ENCODE results near the gene FHAD1. TPM values are rescaled to one million over a fixed set of nuclear protein-coding genes. Genes with fewer than 3 reads are reported as not detected.

The FHAD1 gene
- total RNA-seq, 2 donors from 2014 or later: not detected

DNA sequence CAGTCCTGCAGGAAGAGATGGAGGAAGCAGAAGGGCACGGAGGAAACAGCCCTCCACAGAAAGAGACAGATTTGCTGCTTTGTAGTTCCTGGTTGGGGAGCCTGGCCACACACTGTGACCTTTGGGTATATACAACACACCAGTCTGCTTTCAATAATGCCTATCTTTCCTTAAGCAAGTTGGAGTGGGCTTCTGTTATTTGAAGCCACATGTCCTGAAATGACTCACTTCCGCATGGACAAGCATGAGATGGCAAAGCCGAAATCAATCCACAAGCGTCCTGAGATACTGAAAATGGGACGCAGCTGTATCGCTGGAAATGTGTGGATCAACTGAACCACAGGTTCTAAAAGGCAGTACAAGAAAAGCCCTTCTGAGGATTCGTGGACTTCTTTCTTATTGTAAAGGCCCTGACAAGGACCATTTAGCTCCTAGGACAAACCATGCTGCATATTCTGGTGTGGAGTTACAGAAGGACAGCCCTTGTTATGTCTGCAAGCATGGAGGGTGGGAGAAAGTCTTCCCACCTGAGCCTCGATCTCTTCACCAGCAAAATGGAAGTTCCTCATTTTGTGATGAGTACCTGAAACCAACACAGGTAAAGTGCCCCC is 22.7 kb upstream of the FHAD1 start:
- Mint-ChIP-seq H3K27me3 (peaks cover 27% of the 10 kb centered on the region), H3K27ac (no peak overlapping the region), H3K36me3 (ENCODE audit: low read depth) (no peaks in the 10 kb centered on the region), H3K4me1 (no peaks in the 10 kb centered on the region), H3K4me3 (no peak overlapping the region)
- DNase-seq (no peak), ATAC-seq (no peak)
- H3K9me3 ChIP-seq (ENCODE audit: control insufficient read depth, low read length, poor library complexity, severe bottlenecking): no peaks in the 10 kb centered on the region

GRCh38 chr1:15224974-15225373 is 22.0 kb upstream of the FHAD1 start:
- peaks cover 24% of the 10 kb centered on the region for H3K27me3 Mint-ChIP-seq
- DNase-seq (no peak), ATAC-seq (no peak)
- H3K9me3 ChIP-seq (ENCODE audit: control insufficient read depth, low read length, poor library complexity, severe bottlenecking): no peaks in the 10 kb centered on the region
- H3K4me3 Mint-ChIP-seq: no peak overlapping the region
- no peak overlapping the region for H3K27ac Mint-ChIP-seq
- H3K36me3 Mint-ChIP-seq (ENCODE audit: low read depth): no peaks in the 10 kb centered on the region
- H3K4me1 Mint-ChIP-seq: no peaks in the 10 kb centered on the region

DNA sequence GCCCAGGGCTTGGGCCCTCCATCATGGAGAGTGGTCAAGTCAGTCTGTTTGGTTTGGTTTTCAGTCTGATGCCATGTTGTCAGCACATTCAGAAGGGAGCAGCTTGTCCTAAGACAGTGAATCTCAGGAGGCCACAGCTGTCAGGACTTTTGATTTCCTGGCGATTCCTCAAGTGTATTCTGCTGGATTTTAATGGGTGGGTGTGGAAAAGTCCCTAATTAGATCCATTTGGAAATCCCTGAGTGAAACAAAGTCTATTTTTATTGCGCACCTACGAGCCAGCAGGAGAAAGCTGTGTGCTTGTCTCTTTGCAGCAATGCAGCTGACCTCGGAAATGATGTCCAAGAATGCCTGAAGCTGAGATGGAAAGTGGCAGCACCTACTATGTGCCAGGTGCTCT is 21.6 kb upstream of the FHAD1 start:
- H3K9me3 ChIP-seq (ENCODE audit: control insufficient read depth, low read length, poor library complexity, severe bottlenecking): no peaks in the 10 kb centered on the region
- H3K27ac Mint-ChIP-seq: no peak overlapping the region
- ATAC-seq (no peak), DNase-seq (no peak)
- peaks cover 24% of the 10 kb centered on the region for H3K27me3 Mint-ChIP-seq
- H3K4me1 Mint-ChIP-seq: no peaks in the 10 kb centered on the region
- H3K36me3 Mint-ChIP-seq (ENCODE audit: low read depth): no peaks in the 10 kb centered on the region
- no peak overlapping the region for H3K4me3 Mint-ChIP-seq

- H3K4me3 Mint-ChIP-seq: no peak overlapping the region
- H3K36me3 Mint-ChIP-seq (ENCODE audit: low read depth): no peaks in the 10 kb centered on the region
- no peak for DNase-seq
- peaks cover 18% of the 10 kb centered on the region for H3K27me3 Mint-ChIP-seq
- no peak for ATAC-seq
- peaks cover 2% of the 10 kb centered on the region for H3K4me1 Mint-ChIP-seq
- no peak overlapping the region for H3K27ac Mint-ChIP-seq
- H3K9me3 ChIP-seq (ENCODE audit: control insufficient read depth, low read length, poor library complexity, severe bottlenecking): no peaks in the 10 kb centered on the region
Measured at GRCh38 chr1:15226388-15227255, 20.4 kb upstream of the FHAD1 start.

DNA sequence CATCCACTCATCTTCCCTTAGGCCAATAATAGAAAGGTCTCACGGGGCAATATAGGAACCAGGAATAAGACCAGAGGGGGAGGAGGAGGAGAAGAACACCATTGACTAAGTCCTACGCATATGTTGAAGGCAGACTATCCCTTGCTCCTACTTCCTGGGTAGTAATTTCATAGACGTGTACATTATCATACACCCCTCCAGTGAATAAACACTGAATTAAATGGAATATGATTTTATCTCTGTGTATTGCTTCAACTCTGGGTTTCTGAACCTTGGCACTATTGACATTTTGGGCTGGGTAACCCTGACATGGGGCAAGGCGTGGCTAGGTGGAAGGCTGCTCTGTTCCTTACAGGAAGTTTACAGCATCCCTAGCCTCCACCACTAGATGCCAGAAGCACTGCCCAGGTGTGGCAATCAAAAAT is 17.3 kb upstream of the FHAD1 start:
- DNase-seq: no peak
- H3K27ac Mint-ChIP-seq: no peak overlapping the region
- H3K27me3 Mint-ChIP-seq: peaks cover under 1% of the 10 kb centered on the region
- H3K9me3 ChIP-seq (ENCODE audit: control insufficient read depth, low read length, poor library complexity, severe bottlenecking): no peaks in the 10 kb centered on the region
- H3K36me3 Mint-ChIP-seq (ENCODE audit: low read depth): no peaks in the 10 kb centered on the region
- ATAC-seq: no peak
- no peak overlapping the region for H3K4me3 Mint-ChIP-seq
- H3K4me1 Mint-ChIP-seq: peaks cover 3% of the 10 kb centered on the region

GRCh38 chr1:15231714-15232201 is 15.3 kb upstream of the FHAD1 start:
- peaks cover 3% of the 10 kb centered on the region for H3K4me1 Mint-ChIP-seq
- H3K36me3 Mint-ChIP-seq (ENCODE audit: low read depth): no peaks in the 10 kb centered on the region
- no peak overlapping the region for H3K27ac Mint-ChIP-seq
- DNase-seq: no peak
- ATAC-seq: no peak
- H3K27me3 Mint-ChIP-seq: peaks cover 17% of the 10 kb centered on the region
- H3K9me3 ChIP-seq (ENCODE audit: control insufficient read depth, low read length, poor library complexity, severe bottlenecking): no peaks in the 10 kb centered on the region
- no peak overlapping the region for H3K4me3 Mint-ChIP-seq

GRCh38 chr1:15233689-15234088 is 13.3 kb upstream of the FHAD1 start:
- Mint-ChIP-seq H3K4me3 (no peak overlapping the region), H3K27ac (no peak overlapping the region), H3K27me3 (peaks cover 37% of the 10 kb centered on the region), H3K4me1 (peaks cover 6% of the 10 kb centered on the region), H3K36me3 (ENCODE audit: low read depth) (no peaks in the 10 kb centered on the region)
- DNase-seq (no peak), ATAC-seq (no peak)
- H3K9me3 ChIP-seq (ENCODE audit: control insufficient read depth, low read length, poor library complexity, severe bottlenecking): no peaks in the 10 kb centered on the region

GRCh38 chr1:15236321-15236721 is 10.7 kb upstream of the FHAD1 start:
- Mint-ChIP-seq H3K36me3 (ENCODE audit: low read depth) (no peaks in the 10 kb centered on the region), H3K27me3 (peaks cover 58% of the 10 kb centered on the region), H3K4me3 (no peak overlapping the region), H3K27ac (no peak overlapping the region), H3K4me1 (peaks cover 6% of the 10 kb centered on the region)
- ATAC-seq: no peak
- H3K9me3 ChIP-seq (ENCODE audit: control insufficient read depth, low read length, poor library complexity, severe bottlenecking): no peaks in the 10 kb centered on the region
- DNase-seq: no peak

DNA sequence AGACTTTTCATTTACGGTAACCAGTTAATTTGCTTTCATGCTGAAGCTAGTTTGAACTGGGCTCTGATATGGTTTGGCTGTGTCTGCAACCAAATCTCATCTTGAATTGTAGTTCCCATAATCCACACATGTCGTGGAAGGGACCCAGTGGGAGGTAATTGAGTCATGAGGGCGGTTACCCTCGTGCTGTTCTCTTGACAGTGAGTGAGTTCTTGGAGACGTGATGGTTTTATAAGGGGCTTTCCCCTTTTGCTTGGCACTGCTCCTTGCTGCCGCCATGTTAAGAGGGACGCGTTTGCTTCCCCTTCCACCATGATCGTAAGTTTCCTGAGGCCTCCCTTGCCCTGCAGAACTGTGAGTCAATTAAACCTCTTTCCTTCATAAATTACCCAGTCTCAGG is 10.3 kb upstream of the FHAD1 start:
- no peak for ATAC-seq
- H3K9me3 ChIP-seq (ENCODE audit: control insufficient read depth, low read length, poor library complexity, severe bottlenecking): no peaks in the 10 kb centered on the region
- Mint-ChIP-seq H3K27me3 (peaks cover 59% of the 10 kb centered on the region), H3K4me3 (no peak overlapping the region), H3K27ac (no peak overlapping the region), H3K36me3 (ENCODE audit: low read depth) (no peaks in the 10 kb centered on the region), H3K4me1 (peaks cover 3% of the 10 kb centered on the region)
- no peak for DNase-seq

- no peaks in the 10 kb centered on the region for H3K9me3 ChIP-seq (ENCODE audit: control insufficient read depth, low read length, poor library complexity, severe bottlenecking)
- Mint-ChIP-seq H3K36me3 (ENCODE audit: low read depth) (peaks cover 3% of the 10 kb centered on the region), H3K27me3 (peaks cover 76% of the 10 kb centered on the region), H3K4me1 (peaks cover 3% of the 10 kb centered on the region), H3K27ac (no peak overlapping the region), H3K4me3 (no peak overlapping the region)
- no peak for ATAC-seq
- no peak for DNase-seq
Measured at GRCh38 chr1:15238789-15239188, 8.2 kb upstream of the FHAD1 start.

- H3K4me1 Mint-ChIP-seq: peaks cover 6% of the 10 kb centered on the region
- H3K27me3 Mint-ChIP-seq: peaks cover 83% of the 10 kb centered on the region
- H3K36me3 Mint-ChIP-seq (ENCODE audit: low read depth): peaks cover 7% of the 10 kb centered on the region
- no peak overlapping the region for H3K4me3 Mint-ChIP-seq
- H3K27ac Mint-ChIP-seq: no peak overlapping the region
- no peak for ATAC-seq
- no peak for DNase-seq
- H3K9me3 ChIP-seq (ENCODE audit: control insufficient read depth, low read length, poor library complexity, severe bottlenecking): no peaks in the 10 kb centered on the region
Measured at GRCh38 chr1:15242766-15243165, 4.3 kb upstream of the FHAD1 start.

GRCh38 chr1:15243275-15244043 is 3.6 kb upstream of the FHAD1 start:
- DNase-seq (no peak), ATAC-seq (no peak)
- H3K4me1 Mint-ChIP-seq: peaks cover 7% of the 10 kb centered on the region

GRCh38 chr1:15244813-15245212 is 2.2 kb upstream of the FHAD1 start:
- Mint-ChIP-seq H3K27me3 (peaks cover 81% of the 10 kb centered on the region), H3K4me1 (peaks cover 12% of the 10 kb centered on the region), H3K27ac (no peak overlapping the region), H3K4me3 (no peak overlapping the region), H3K36me3 (ENCODE audit: low read depth) (peaks cover 7% of the 10 kb centered on the region)
- no peak for DNase-seq
- ATAC-seq: no peak
- H3K9me3 ChIP-seq (ENCODE audit: control insufficient read depth, low read length, poor library complexity, severe bottlenecking): no peaks in the 10 kb centered on the region

More at GRCh38 chr1:15243275-15244043, 3.6 kb upstream of the FHAD1 start:
- peaks cover 81% of the 10 kb centered on the region for H3K27me3 Mint-ChIP-seq
- H3K4me3 Mint-ChIP-seq: no peak overlapping the region
- H3K9me3 ChIP-seq (ENCODE audit: control insufficient read depth, low read length, poor library complexity, severe bottlenecking): no peaks in the 10 kb centered on the region
- H3K27ac Mint-ChIP-seq: no peak overlapping the region
- peaks cover 7% of the 10 kb centered on the region for H3K36me3 Mint-ChIP-seq (ENCODE audit: low read depth)
